ENCODE results near the gene TM7SF3.

TM7SF3 gene

DNA sequence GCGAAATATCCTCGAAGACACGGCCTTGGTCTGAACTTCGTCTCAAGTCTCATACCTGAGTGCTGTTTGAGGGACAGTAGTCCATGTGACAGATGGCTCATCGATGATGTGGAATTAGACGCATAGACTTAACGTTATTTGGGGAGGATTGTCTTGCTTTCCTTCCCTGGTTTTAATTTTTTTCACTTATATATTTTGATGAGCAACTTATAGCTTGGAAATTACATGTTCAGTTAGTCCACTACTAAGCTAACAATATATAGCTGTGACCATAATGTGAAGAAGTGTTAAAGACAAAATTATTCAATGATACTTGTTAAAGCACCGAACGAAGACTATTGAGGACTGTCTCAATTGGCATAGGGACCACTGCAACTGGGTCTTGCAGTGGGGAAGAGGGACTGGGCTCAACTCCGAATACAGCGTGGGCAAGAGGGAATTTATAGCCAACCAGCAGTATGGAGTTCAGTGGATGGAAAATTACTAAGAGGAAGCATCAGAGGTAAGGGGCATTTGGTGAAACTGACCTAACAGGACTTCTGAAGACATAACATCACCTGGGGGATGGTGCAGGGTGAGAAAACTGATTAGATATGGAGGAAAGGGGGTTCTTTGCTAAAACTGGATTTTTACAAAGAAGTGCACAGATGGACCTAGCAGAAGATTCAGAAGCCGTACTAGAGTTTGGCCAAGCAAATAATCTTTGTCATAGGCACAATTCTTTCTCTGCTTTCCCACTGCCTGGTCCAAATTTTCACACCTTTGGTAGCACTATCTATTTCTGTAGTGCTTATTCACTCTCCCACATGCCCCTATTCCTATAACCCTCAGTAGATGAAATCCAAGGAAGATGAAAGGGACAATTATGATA, 910 bp upstream of the TM7SF3 start:
- DNase-seq = no peak

DNA sequence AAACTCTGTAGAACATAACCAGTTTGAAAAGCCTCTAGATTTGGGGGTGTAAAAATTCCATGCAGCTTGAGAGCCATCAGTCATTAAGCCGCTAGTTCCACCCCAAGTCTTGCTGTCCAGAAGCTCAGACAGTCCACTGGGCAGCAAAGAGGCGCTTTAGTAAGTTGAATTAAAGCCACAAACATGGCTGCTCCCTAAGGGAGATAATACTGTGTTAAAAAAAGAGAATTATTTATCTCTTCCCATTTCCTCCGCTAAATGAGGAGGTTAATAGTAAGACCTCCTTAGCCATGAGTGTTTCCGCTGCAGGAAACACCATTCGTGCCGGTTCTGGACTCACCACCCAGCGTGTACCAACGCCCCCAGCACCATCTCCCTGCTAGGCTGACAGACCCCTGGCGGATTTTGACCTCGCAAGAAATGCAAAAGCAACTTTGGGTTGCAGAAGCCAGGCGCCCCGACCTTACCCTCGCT, 536 bp downstream of the TM7SF3 start:
- no peak for DNase-seq

GRCh38 chr12:27012982-27013255, 1.3 kb downstream of the TM7SF3 start:
- DNase-seq = no peak

DNA sequence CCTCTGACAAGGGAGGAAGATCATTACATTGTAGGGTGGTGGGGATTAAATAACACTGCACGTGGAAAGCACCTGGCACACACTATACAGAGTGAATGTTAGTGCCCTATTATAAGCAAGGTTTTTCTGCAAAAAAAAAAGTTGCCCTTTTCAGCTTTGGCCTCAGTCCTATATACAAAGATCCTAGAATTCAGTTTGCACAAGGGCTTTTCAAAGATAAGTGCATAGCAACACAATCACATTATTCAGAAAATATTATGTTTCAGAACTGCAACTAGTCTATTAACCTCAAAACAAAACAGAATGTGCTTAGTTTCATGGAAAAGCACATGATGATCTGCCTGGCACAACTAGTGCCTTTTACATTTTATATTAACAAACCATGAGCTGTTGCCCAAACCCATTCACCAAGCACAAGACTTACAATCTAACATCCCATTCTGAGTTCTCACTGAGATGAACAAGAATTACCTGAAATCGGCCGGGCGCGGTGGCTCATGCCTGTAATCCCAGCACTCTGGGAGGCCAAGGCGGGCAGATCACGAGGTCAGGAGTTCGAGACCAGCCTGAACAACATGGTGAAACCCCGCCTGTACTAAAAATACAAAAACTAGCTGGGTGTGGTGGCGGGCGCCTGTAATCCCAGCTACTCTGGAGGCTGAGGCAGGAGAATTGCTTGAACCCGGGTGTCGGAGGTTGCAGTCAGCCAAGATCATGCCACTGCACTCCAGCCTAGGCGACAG, 1.8 kb downstream of the TM7SF3 start:
- no peak for DNase-seq

GRCh38 chr12:27009881-27010301, 4.3 kb downstream of the TM7SF3 start:
- DNase-seq = no peak

DNA sequence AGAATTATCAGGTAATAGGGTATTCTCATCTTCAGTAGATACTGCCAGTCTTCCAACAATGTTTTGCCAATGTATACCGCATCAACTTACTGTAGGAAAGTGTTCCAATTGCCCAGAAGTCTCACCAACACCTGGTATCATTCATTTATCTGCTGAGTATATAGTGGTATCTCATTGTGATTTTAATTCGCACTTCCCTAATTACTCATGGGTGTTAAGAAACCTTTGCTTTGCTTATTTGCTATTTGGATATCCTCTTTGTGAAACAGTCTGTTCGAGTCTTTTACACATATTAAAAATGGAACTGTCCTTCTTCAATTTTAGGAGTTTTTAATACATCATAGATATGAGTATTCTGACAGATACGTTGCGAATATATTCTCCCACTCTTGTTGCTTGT, 6.1 kb downstream of the TM7SF3 start:
- DNase-seq = no peak

GRCh38 chr12:27006797-27007467, 7.3 kb downstream of the TM7SF3 start:
- no peak for DNase-seq

DNA sequence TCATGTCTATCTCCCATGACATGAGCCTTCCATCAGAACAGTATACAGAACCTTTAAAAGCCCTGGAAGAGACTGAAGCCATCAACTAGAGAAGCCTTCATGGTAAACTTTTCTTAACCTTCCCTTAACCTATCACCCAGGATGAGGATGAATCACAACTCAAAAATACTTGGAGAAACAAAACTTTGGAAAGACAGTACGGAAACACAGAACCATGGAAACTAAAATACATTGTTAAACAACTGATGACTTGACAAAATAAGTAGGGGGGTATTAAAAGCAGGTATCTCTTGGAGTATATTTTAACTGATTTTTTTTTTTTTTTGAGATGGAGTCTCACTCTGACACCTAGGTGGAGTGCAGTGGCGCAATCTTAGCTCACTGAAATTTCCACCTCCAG, 8.7 kb downstream of the TM7SF3 start:
- no peak for DNase-seq

GRCh38 chr12:27003421-27004381, 10.5 kb downstream of the TM7SF3 start:
- DNase-seq = no peak

GRCh38 chr12:27002141-27002540, 12.0 kb downstream of the TM7SF3 start:
- DNase-seq = no peak

GRCh38 chr12:27001663-27002062, 12.5 kb downstream of the TM7SF3 start:
- DNase-seq = no peak

- DNase-seq = no peak
These were observed 13.2 kb downstream of the TM7SF3 start for GRCh38 chr12:27000961-27001360.

- no peak for DNase-seq
These were observed 17.2 kb downstream of the TM7SF3 start for GRCh38 chr12:26997003-26997402.

DNA sequence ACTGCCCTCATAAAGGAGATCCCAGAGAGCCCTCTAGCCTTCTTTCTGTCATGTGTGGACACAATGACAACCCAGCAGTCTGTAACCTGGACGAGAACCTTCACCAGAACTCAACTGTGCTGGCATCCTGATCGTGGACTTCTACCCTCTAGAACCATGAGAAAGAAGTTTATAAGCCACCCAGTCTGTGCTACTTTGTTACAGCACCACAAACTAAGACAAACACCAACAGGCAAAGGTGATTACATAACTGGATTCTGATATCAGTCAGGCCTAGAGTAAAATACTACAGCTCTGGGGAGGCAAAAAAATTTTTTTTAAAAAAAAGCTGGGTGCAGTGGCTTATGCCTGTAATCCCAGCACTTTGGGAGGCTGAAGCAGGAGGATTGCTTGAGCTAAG, 18.5 kb downstream of the TM7SF3 start:
- no peak for DNase-seq

DNA sequence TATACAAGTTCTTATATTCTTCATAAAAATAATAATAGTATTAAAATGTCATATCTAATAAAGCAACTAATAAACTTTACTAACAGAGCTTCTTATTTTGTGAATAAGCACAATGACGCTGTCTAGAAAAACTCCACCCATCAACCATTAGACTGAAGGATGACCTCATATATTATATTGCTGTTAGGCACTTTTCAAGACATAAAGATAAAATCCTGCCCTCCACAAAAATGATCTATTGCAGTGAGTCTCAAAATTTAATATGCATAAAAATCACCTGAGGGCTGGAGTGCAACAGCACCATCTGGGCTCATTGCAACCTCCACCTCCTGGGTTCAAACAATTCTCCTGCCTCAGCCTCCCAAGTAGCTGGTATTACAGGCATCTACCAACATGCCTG, 20.1 kb downstream of the TM7SF3 start:
- DNase-seq = no peak

DNA sequence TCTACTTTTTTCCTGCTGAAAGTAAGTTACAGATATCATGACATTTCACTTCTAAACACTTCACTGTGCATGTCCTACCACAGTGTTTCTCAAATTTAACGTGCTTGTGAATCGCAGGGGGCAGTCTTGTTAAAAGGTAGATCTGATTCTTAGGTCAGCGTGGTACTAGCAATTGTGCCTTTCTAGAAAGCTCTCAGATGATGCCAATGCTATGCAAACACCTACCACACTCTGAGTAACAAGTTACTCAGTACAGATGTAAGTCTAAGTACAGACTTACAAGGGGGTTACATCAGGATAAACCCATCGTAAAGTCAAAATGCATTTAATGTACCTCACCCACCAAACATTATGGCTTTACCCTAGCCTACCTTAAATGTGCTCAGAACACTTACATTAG, 22.4 kb downstream of the TM7SF3 start:
- no peak for DNase-seq

DNA sequence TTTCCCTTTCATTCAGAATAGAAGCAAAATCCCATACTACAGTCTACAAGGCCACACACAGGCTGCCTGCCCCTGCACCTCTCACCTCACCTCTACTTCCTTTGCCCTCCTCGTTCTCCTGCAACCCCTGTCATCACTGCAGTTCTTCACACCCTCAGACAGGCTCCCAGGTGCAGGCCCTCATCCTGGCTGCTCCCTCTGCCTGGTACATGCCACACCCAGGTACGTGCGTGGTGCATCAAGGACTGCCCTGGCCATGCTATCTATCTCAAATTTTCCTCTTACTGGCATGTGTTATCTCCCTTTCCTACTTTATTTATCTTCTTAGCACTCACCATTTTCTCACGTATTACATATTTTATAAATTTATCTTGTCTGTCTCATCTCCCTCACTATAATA, 24.3 kb downstream of the TM7SF3 start:
- no peak for DNase-seq

DNA sequence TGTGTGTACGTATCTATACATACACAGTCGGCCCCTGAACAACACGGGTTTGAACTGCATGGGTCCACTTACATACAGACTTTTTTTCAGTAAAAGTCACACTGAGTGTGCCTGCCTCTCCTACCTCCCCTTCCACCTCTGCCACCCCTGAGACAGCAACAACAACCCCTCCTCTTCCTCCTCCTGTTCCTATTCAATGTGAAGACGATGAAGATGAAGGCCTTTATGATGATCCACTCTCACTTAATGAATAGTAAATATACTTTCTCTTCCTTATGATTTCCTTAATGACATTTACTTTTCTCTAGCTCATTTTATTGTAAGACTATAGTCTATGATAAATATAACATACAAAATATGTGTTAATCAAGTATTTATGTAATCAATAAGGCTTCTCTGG, 25.5 kb downstream of the TM7SF3 start:
- no peak for DNase-seq

DNA sequence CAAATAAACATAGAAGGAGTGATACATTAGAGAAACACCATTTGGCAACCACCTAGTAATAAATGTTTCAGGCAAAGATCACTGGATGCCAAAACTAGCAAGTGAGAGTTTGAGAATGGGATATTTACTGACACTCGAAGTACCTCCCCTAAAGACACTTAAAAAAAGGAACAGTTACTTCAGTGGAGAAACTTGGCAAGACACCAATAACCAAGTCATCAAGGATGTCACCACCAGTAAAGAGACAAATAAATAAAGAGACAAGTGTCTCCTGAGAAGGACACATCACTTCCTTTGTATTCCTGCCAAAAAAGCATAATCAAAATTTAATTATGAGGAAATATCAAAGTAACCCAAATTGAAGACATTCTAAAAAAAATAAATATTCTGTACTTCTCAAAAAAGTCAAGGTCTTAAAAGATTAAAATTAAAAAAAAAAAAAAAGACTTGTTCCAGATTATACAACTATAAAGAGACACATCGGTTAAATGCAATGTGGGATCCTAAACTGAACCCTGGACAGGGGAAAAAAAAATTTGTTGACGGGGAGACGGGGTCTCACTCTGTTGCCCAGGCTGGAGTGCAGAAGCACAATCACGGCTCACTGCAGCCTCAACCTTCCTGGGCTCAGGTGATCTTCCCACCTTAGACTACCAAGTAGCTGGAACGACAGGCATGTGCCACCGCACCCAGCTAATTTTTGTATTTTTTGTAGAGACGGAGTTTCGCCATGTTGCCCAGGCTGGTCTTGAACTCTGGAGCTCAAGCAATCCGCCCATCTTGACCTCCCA, 26.4 kb downstream of the TM7SF3 start:
- DNase-seq = no peak

DNA sequence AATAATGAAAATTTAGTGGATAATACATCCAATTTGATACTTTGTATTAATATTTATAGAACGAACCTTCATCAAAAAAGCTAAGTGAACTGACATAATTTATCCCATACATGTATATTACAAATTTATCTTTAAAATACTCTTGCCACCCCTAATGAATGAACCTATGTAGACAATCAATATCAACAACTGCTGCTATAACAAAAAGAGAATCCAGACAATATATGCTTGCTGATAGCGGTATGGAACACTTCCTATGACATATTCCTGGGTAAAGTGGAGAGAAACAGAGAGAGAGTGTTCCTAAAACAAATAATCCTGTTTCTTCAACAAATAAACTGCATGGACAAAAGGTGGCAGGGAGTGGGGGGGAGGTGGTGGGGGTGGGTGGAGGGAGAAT, 31.3 kb downstream of the TM7SF3 start:
- no peak for DNase-seq

GRCh38 chr12:26979733-26980132, 34.5 kb downstream of the TM7SF3 start:
- no peak for DNase-seq

- DNase-seq = no peak
These were observed 35.4 kb downstream of the TM7SF3 start for GRCh38 chr12:26978801-26979200.

All from stimulated activated CD4-positive, alpha-beta T cell treated with anti-CD3 and anti-CD28 coated beads, Interleukin-4, amount 100 ng/mL, for 24 hours (primary cell).